Measurements from ENCODE around the gene CCDC187. TPM values are rescaled to one million over a fixed set of nuclear protein-coding genes. Genes with fewer than 3 reads are reported as not detected.

Gene CCDC187
- total RNA-seq, 2 donors from 2014 or later = 0.30 to 0.48 TPM

- H3K4me3 ChIP-seq = no peak overlapping the region
- peaks cover 68% of the 10 kb centered on the region for H3K27me3 ChIP-seq
- H3K9ac ChIP-seq (ENCODE audit: low read depth in 2 of 2, low read length in 2 of 2) = no peak overlapping the region
- DNase-seq = no peak
- TF ChIP-seq CTCF (IDR thresholded peaks at IDR 0.05) = no peak
- H3K36me3 ChIP-seq = no peaks in the 10 kb centered on the region
- H3K9me3 ChIP-seq = no peaks in the 10 kb centered on the region
- intact Hi-C loops (cut with DNase I) = no loop called here
- H3K4me1 ChIP-seq = no peaks in the 10 kb centered on the region
- no peak overlapping the region for H3K27ac ChIP-seq
Measured at GRCh38 chr9:136202454-136203407, 101.2 kb downstream of the CCDC187 start.

- DNase-seq = no peak
- H3K27me3 ChIP-seq = peaks cover 77% of the 10 kb centered on the region
- intact Hi-C loops (cut with DNase I) = no loop called here
Measured at GRCh38 chr9:136201609-136202453, 102.1 kb downstream of the CCDC187 start.

GRCh38 chr9:136201174-136201573 lies 102.7 kb downstream of the CCDC187 start:
- peaks cover 84% of the 10 kb centered on the region for H3K27me3 ChIP-seq
- intact Hi-C loops (cut with DNase I) = no loop called here
- H3K4me1 ChIP-seq = no peaks in the 10 kb centered on the region

More at GRCh38 chr9:136201609-136202453, 102.1 kb downstream of the CCDC187 start:
- H3K4me3 ChIP-seq = no peak overlapping the region
- TF ChIP-seq CTCF (IDR thresholded peaks at IDR 0.05) = no peak
- H3K27ac ChIP-seq = no peak overlapping the region
- no peak overlapping the region for H3K9ac ChIP-seq (ENCODE audit: low read depth in 2 of 2, low read length in 2 of 2)
- no peaks in the 10 kb centered on the region for H3K9me3 ChIP-seq
- H3K4me1 ChIP-seq = no peaks in the 10 kb centered on the region
- no peaks in the 10 kb centered on the region for H3K36me3 ChIP-seq

GRCh38 chr9:136200424-136200823 lies 103.5 kb downstream of the CCDC187 start:
- Histone ChIP-seq H3K27ac (no peak overlapping the region), H3K27me3 (peaks cover 89% of the 10 kb centered on the region), H3K9me3 (no peaks in the 10 kb centered on the region), H3K4me1 (no peaks in the 10 kb centered on the region), H3K36me3 (no peaks in the 10 kb centered on the region), H3K4me3 (no peak overlapping the region), H3K9ac (ENCODE audit: low read depth in 2 of 2, low read length in 2 of 2) (no peak overlapping the region)
- intact Hi-C loops (cut with DNase I) = no loop called here
- no peak for TF ChIP-seq CTCF (IDR thresholded peaks at IDR 0.05)
- no peak for DNase-seq

More at GRCh38 chr9:136201174-136201573, 102.7 kb downstream of the CCDC187 start:
- no peaks in the 10 kb centered on the region for H3K36me3 ChIP-seq
- no peak overlapping the region for H3K27ac ChIP-seq
- TF ChIP-seq CTCF (IDR thresholded peaks at IDR 0.05) = no peak
- H3K9ac ChIP-seq (ENCODE audit: low read depth in 2 of 2, low read length in 2 of 2) = no peak overlapping the region
- no peaks in the 10 kb centered on the region for H3K9me3 ChIP-seq
- no peak for DNase-seq
- no peak overlapping the region for H3K4me3 ChIP-seq

Other genes with a start within 250 kb of the CCDC187 start
- 10 to 100 TPM; 20.3 to 21.0 TPM for gene NACC2, start 208.8 kb downstream of the CCDC187 start, total RNA-seq
- gene TMEM250, start 185.2 kb downstream of the CCDC187 start, total RNA-seq = 10 to 100 TPM; 40.9 to 67.2 TPM
- gene LHX3, start 99.0 kb downstream of the CCDC187 start, total RNA-seq = not detected
- 10 to 100 TPM in 1 of 2 donors, 1 to 10 TPM in 1; 4.9 to 12.0 TPM for gene QSOX2, start 58.3 kb downstream of the CCDC187 start, total RNA-seq
- gene GPSM1, start 23.4 kb upstream of the CCDC187 start, total RNA-seq = 1 to 10 TPM; 2.3 to 3.4 TPM
- 10 to 100 TPM; 10.0 to 10.8 TPM for gene DNLZ, start 59.6 kb upstream of the CCDC187 start, total RNA-seq
- gene CARD9, start 69.6 kb upstream of the CCDC187 start, total RNA-seq = 1 to 10 TPM; 1.2 to 1.7 TPM
- gene SNAPC4, start 96.1 kb upstream of the CCDC187 start, total RNA-seq = 1 to 10 TPM; 6.0 to 9.7 TPM
- gene ENTR1, start 106.5 kb upstream of the CCDC187 start, total RNA-seq = 10 to 100 TPM; 24.5 to 48.4 TPM
- gene PMPCA, start 106.6 kb upstream of the CCDC187 start, total RNA-seq = 10 to 100 TPM; 56.1 to 60.9 TPM
- 10 to 100 TPM in 1 of 2 donors, 1 to 10 TPM in 1; 8.3 to 12.1 TPM for gene INPP5E, start 135.8 kb upstream of the CCDC187 start, total RNA-seq
- gene SEC16A, start 178.9 kb upstream of the CCDC187 start, total RNA-seq = 100 to 1,000 TPM in 1 of 2 donors, 10 to 100 TPM in 1; 66.2 to 104 TPM
- 10 to 100 TPM; 49.3 to 99.4 TPM for gene NOTCH1, start 242.0 kb upstream of the CCDC187 start, total RNA-seq

All from colonic mucosa (tissue), 4 donors.